Measurements from ENCODE around the gene BANP.

Gene BANP

GRCh38 chr16:87918866-87919680 lies 32.2 kb upstream of the BANP start:
- Histone ChIP-seq H3K4me3 (ENCODE audit: low read depth, low read length) (no peak overlapping the region), H3K4me1 (ENCODE audit: control insufficient read depth, insufficient read depth, low read length) (no peaks in the 10 kb centered on the region), H3K36me3 (ENCODE audit: control insufficient read depth, insufficient read depth, low read length) (no peaks in the 10 kb centered on the region), H3K27me3 (ENCODE audit: control insufficient read depth, insufficient read depth, low read length) (no peaks in the 10 kb centered on the region), H3K9ac (ENCODE audit: low read depth, low read length) (no peak overlapping the region), H3K9me3 (ENCODE audit: control insufficient read depth, insufficient read depth, low read length) (no peaks in the 10 kb centered on the region)

- no peak overlapping the region for H3K4me3 ChIP-seq (ENCODE audit: low read depth, low read length)
- H3K9ac ChIP-seq (ENCODE audit: low read depth, low read length), result no peak overlapping the region
- H3K36me3 ChIP-seq (ENCODE audit: control insufficient read depth, insufficient read depth, low read length), result no peaks in the 10 kb centered on the region
- H3K27me3 ChIP-seq (ENCODE audit: control insufficient read depth, insufficient read depth, low read length), result no peaks in the 10 kb centered on the region
- no peaks in the 10 kb centered on the region for H3K4me1 ChIP-seq (ENCODE audit: control insufficient read depth, insufficient read depth, low read length)
- no peaks in the 10 kb centered on the region for H3K9me3 ChIP-seq (ENCODE audit: control insufficient read depth, insufficient read depth, low read length)
These were observed 31.6 kb upstream of the BANP start for GRCh38 chr16:87919681-87919994.

GRCh38 chr16:87921236-87921773 lies 29.9 kb upstream of the BANP start:
- Histone ChIP-seq H3K27me3 (ENCODE audit: control insufficient read depth, insufficient read depth, low read length) (no peaks in the 10 kb centered on the region), H3K36me3 (ENCODE audit: control insufficient read depth, insufficient read depth, low read length) (no peaks in the 10 kb centered on the region), H3K4me1 (ENCODE audit: control insufficient read depth, insufficient read depth, low read length) (no peaks in the 10 kb centered on the region), H3K9me3 (ENCODE audit: control insufficient read depth, insufficient read depth, low read length) (no peaks in the 10 kb centered on the region), H3K4me3 (ENCODE audit: low read depth, low read length) (no peak overlapping the region), H3K9ac (ENCODE audit: low read depth, low read length) (no peak overlapping the region)

GRCh38 chr16:87922250-87922871 lies 28.9 kb upstream of the BANP start:
- Histone ChIP-seq H3K9ac (ENCODE audit: low read depth, low read length) (no peak overlapping the region), H3K9me3 (ENCODE audit: control insufficient read depth, insufficient read depth, low read length) (no peaks in the 10 kb centered on the region), H3K4me3 (ENCODE audit: low read depth, low read length) (no peak overlapping the region), H3K4me1 (ENCODE audit: control insufficient read depth, insufficient read depth, low read length) (no peaks in the 10 kb centered on the region), H3K36me3 (ENCODE audit: control insufficient read depth, insufficient read depth, low read length) (no peaks in the 10 kb centered on the region), H3K27me3 (ENCODE audit: control insufficient read depth, insufficient read depth, low read length) (no peaks in the 10 kb centered on the region)

GRCh38 chr16:87924041-87924810 lies 27.0 kb upstream of the BANP start:
- Histone ChIP-seq H3K4me1 (ENCODE audit: control insufficient read depth, insufficient read depth, low read length) (no peaks in the 10 kb centered on the region), H3K9me3 (ENCODE audit: control insufficient read depth, insufficient read depth, low read length) (no peaks in the 10 kb centered on the region), H3K36me3 (ENCODE audit: control insufficient read depth, insufficient read depth, low read length) (no peaks in the 10 kb centered on the region), H3K27me3 (ENCODE audit: control insufficient read depth, insufficient read depth, low read length) (no peaks in the 10 kb centered on the region), H3K4me3 (ENCODE audit: low read depth, low read length) (no peak overlapping the region), H3K9ac (ENCODE audit: low read depth, low read length) (no peak overlapping the region)

GRCh38 chr16:87924811-87925670 lies 26.2 kb upstream of the BANP start:
- Histone ChIP-seq H3K9ac (ENCODE audit: low read depth, low read length) (no peak overlapping the region), H3K4me3 (ENCODE audit: low read depth, low read length) (no peak overlapping the region), H3K27me3 (ENCODE audit: control insufficient read depth, insufficient read depth, low read length) (no peaks in the 10 kb centered on the region)

GRCh38 chr16:87926246-87927194 lies 24.7 kb upstream of the BANP start:
- no peaks in the 10 kb centered on the region for H3K36me3 ChIP-seq (ENCODE audit: control insufficient read depth, insufficient read depth, low read length)
- no peaks in the 10 kb centered on the region for H3K4me1 ChIP-seq (ENCODE audit: control insufficient read depth, insufficient read depth, low read length)
- H3K27me3 ChIP-seq (ENCODE audit: control insufficient read depth, insufficient read depth, low read length), result no peaks in the 10 kb centered on the region
- H3K4me3 ChIP-seq (ENCODE audit: low read depth, low read length), result no peak overlapping the region
- H3K9ac ChIP-seq (ENCODE audit: low read depth, low read length), result no peak overlapping the region
- H3K9me3 ChIP-seq (ENCODE audit: control insufficient read depth, insufficient read depth, low read length), result no peaks in the 10 kb centered on the region

More at GRCh38 chr16:87924811-87925670, 26.2 kb upstream of the BANP start:
- Histone ChIP-seq H3K4me1 (ENCODE audit: control insufficient read depth, insufficient read depth, low read length) (no peaks in the 10 kb centered on the region), H3K9me3 (ENCODE audit: control insufficient read depth, insufficient read depth, low read length) (no peaks in the 10 kb centered on the region), H3K36me3 (ENCODE audit: control insufficient read depth, insufficient read depth, low read length) (no peaks in the 10 kb centered on the region)

GRCh38 chr16:87927195-87927562 lies 24.1 kb upstream of the BANP start:
- Histone ChIP-seq H3K4me3 (ENCODE audit: low read depth, low read length) (no peak overlapping the region), H3K36me3 (ENCODE audit: control insufficient read depth, insufficient read depth, low read length) (no peaks in the 10 kb centered on the region), H3K4me1 (ENCODE audit: control insufficient read depth, insufficient read depth, low read length) (no peaks in the 10 kb centered on the region), H3K9ac (ENCODE audit: low read depth, low read length) (no peak overlapping the region), H3K9me3 (ENCODE audit: control insufficient read depth, insufficient read depth, low read length) (no peaks in the 10 kb centered on the region), H3K27me3 (ENCODE audit: control insufficient read depth, insufficient read depth, low read length) (no peaks in the 10 kb centered on the region)

GRCh38 chr16:87929986-87930385 lies 21.2 kb upstream of the BANP start:
- Histone ChIP-seq H3K4me3 (ENCODE audit: low read depth, low read length) (no peak overlapping the region), H3K9ac (ENCODE audit: low read depth, low read length) (no peak overlapping the region), H3K36me3 (ENCODE audit: control insufficient read depth, insufficient read depth, low read length) (no peaks in the 10 kb centered on the region), H3K9me3 (ENCODE audit: control insufficient read depth, insufficient read depth, low read length) (no peaks in the 10 kb centered on the region), H3K4me1 (ENCODE audit: control insufficient read depth, insufficient read depth, low read length) (no peaks in the 10 kb centered on the region), H3K27me3 (ENCODE audit: control insufficient read depth, insufficient read depth, low read length) (no peaks in the 10 kb centered on the region)

GRCh38 chr16:87930456-87930855 lies 20.8 kb upstream of the BANP start:
- Histone ChIP-seq H3K27me3 (ENCODE audit: control insufficient read depth, insufficient read depth, low read length) (no peaks in the 10 kb centered on the region), H3K4me1 (ENCODE audit: control insufficient read depth, insufficient read depth, low read length) (no peaks in the 10 kb centered on the region), H3K36me3 (ENCODE audit: control insufficient read depth, insufficient read depth, low read length) (no peaks in the 10 kb centered on the region), H3K4me3 (ENCODE audit: low read depth, low read length) (no peak overlapping the region), H3K9me3 (ENCODE audit: control insufficient read depth, insufficient read depth, low read length) (no peaks in the 10 kb centered on the region), H3K9ac (ENCODE audit: low read depth, low read length) (no peak overlapping the region)

All from iPS-15b (cell line).